Raji (cell line): Measurements from ENCODE around the gene KREMEN1.

ENCODE experiments used
- POLR2A ChIP-seq: IDR thresholded peaks from 2 replicates; pipeline ENCODE4 v1.6.1; 2011; ENCODE audit warnings: low read depth, low read length, control low read depth; ENCODE audit not compliant: insufficient read depth

KREMEN1 gene

DNA sequence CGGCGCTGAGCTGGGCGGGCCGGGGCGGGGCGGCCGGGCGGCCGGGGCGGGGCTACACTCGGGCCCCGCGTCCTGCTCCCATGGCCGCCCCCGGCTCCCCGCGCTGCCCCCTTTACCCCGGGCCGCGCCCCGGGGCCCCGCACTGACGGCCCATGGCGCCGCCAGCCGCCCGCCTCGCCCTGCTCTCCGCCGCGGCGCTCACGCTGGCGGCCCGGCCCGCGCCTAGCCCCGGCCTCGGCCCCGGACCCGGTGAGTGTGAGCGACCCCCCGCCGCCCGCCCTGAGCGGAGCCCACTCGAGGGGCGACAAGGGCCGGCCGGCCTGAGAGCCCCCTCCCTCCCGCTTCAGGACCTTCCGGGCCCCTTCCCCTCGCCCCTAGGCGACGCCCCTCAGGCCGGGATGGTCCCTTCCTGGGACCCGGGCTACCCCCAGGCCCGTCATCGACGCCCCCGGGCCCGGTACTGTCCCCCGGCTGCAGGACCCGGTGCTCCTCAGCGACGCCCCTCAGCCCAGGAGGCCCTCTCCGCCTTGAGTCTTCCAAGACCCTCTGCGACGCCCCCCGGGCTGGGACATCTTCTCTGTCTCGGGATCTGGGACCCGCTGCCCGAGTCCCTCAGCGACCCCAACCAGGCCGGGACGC lies at the start of gene KREMEN1:
TSS of gene KREMEN1 (plus strand) at position 57 of the 639 bp plus-strand sequence. CDS start at position 153, 96 bp downstream.
- TF ChIP-seq POLR2A, result no peak

- TF ChIP-seq POLR2A, result no peak
These were observed 49.6 kb upstream of the KREMEN1 start for GRCh38 chr22:29023172-29023796.

DNA sequence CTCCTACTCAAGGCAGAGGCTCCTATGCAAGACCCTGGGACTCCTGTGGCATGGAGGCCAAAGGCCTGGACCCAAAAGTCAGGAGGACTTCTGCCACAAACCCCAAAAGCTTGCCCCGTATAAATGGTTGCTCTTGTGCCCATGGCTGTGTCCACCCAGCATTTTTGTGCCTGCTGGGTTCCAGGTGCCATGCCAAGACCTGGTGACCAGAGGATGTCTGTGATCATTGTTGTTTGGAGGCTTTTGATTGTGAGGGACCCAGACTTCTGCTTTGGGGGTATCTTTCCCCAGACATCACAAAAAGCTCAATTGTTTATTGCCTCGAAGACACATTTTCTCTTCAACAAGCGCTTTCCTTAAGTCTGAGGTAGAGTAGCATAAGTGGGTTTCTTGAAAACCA lies 46.3 kb upstream of the KREMEN1 start:
- TF ChIP-seq POLR2A, result no peak

DNA sequence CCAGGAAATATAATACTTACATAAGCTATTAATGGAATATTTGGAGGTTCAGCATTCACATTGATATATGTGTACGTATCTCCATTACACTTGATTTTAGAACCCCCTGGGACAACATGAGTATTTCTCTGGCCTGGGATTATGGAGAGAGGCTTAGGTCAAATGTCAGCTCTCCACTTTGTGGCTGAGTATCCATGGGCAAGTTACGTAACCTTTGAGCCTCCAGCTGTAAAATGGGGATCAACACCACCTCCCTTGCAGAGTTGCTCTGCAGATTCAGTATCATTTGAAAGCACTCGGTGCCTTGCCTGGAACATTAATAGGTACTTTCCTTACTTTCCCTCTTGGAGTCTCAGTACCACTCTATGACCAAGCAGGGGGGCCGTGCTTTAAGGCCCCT lies 44.4 kb upstream of the KREMEN1 start:
- TF ChIP-seq POLR2A, result no peak

DNA sequence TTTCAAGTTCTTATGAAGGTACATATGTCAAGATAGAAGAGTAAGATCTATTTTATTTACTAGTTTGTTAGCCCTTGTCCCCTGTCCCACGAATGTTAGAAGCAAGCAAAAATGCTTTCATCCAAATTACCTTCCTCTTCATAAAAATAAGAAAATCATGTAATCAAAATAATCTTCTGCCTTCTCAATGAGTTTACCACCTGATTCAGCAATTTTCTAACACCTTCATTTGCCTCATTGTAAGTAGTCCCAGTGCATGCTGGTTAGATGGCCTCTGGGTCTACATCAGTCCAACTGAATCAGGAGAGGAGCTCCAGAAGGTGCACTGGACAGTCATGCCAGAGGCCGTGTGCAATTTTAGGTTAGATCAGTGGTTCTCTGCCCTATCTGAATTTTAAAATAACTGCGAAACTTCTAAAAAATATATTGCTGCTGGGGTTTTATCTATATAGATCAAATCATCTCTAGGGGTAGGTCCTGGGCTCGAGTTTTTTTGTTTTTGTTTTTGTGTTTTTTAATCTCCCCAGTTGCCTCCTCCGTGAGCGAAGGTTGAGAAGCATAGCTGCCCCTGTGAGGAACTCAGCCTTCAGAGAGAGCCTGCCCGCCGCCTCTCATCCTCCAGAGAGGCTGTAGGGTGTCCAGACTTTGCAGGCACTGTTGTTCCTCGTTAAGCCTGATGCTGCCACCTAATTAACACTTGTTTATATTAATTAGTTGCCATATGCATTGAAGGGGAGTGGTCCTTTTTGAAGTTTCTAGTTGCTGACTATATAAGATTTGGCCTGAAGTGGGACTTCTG lies 43.4 kb upstream of the KREMEN1 start:
- no peak for TF ChIP-seq POLR2A

DNA sequence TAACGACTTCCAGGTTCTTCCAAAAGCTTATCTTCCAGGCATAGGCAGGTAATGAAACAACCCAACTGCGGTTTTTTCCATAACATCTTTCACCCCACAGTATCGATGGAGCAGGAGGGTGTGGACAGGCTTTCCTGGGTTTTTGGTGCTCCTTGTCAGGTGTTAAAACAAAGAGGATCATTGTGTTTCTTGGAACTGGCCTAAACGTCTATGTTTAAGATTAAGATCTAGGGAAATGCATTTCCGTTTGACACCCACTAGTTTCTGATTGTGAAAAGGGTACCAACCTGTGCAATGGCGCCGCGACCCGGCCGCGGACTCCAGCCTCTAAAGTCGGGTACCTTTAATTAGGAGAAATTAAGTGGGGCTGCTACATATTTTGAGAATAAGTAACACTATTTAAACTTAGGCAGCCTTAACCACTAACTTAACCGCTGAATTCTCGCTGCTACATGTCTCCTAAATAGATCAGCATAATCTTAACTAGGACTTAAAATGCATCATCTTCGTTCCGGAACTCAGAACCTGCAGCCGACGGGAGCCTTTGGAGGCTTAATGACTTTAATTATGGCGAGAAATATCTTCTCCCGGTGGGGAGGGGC lies 42.7 kb upstream of the KREMEN1 start:
- TF ChIP-seq POLR2A, result no peak

- no peak for TF ChIP-seq POLR2A
These were observed 42.1 kb upstream of the KREMEN1 start for GRCh38 chr22:29030618-29031226.

DNA sequence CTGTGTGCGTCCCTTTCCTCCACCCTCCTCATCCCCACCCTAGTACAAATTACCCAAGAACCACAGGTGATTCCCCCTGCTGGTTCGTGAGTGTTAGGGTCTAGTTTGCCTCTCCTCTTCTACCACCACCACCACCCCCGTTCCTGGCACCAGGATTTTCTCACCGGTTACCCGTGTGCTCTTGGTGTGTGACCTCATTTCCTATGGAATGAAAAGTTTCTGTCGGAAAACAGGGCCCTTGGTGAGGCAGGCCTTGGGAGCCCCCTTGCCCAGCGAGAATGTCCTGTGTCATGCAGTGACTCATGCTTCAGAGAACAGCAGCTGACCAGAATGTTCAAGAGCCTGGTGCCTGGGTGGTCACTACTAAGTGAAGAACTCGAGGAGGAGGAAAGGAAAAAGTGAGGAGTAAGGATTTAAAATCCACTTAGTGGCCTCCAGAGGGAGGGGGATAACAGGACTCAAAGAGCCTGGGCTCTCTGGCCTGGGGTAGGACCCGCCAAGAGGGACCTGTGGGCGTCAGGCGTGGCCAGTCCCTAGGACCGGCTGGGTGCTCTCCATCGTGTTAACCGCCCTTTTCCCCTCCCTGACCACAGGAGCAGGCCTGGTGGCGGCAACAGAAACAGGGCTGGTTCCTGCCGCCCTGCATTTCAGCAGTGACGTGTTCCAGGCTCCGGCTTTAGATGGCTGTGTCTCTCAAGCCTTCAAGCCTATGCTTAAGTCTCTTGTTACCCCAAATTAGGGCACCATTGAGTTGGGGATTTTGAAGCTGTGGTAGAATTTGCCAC lies 41.4 kb upstream of the KREMEN1 start:
- TF ChIP-seq POLR2A, result no peak

- no peak for TF ChIP-seq POLR2A
These were observed 40.8 kb upstream of the KREMEN1 start for GRCh38 chr22:29032014-29032475.

- TF ChIP-seq POLR2A, result no peak
These were observed 40.3 kb upstream of the KREMEN1 start for GRCh38 chr22:29032584-29032983.

DNA sequence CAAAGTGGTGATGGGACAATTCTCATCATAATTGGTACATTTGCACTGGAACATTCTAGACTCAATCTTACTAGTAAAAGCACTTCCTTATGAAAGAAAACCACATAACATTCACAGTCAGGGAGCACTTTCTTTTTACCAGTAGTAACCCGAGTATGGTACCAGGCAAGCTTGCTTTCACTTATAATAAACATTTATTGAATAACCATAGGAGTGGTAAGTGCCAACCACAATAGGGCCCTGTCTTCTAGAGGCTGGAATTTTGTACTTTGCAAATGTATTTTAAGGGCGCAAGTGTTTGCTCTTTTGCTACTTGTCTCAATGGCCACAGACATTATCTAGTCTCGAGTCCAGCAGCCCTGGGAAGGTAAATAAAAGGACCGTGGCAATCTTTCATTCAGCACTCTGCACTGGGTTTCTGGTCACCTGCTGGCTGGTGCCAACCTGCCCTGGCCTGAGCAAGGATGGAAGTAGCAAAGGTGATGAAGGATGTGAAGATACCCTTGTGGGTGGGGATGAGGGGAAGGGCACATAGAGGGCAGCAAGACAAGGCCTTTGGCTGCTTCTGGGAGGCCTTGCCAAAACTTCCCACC lies 35.4 kb upstream of the KREMEN1 start:
- no peak for TF ChIP-seq POLR2A

DNA sequence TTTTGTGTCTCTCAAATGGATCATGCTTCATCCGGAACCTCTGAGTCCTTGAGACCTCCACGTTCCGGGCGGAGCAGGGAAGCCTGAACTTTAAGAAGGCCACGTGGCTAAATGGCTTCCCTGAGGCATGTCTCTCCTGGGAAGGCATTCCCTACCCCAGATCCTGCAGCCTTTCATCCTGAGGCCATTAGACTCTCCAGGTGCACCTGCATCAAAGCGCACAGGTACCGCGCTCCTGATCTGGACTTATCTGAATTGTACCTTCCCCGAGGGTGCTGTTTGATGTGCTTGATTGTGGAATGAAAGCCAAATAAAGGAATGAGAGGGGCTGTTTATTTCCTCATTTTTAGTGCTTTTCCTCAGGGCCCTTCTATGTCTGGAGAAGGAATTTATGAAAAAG lies 33.7 kb upstream of the KREMEN1 start:
- TF ChIP-seq POLR2A, result no peak

DNA sequence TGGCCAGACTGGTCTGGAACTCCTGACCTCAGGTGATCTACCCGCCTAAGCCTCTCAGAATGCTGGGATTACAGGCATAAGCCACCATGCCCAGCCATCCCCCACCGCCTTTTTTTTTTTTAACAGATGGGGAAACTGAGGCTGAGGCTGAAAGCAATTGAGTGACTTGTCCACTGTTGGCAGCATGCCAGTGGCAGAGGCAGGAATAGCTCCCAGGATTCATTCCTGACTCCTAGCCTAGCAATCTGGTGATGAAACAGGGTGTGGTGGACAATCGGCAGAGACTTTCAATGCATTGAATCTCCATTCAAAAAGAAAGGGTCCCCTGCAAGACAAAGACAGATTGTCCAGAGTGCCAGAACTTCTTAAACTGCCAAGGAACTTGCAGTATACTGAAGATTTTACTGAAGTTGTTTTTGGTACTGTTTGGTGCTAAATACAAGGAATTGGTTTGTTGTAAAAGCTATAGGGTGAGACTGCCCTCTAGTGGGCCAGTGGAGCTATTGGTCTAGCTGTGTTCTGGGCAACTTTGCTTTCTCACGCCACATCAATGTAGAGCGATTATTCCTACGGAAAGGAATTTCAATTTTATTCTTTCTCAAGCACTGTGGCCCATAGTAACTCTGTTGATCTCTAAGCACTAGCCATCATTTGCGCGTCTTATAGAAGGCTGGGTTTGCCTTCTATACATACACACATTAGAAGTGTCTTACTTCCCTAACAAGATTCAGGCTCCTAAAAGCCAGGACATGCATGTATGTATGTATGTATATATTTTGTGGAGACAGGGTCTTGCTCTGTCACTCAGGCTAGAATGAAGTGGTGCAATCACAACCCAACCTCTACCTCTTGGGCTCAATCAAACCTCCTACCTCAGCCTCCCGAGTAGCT lies 32.2 kb upstream of the KREMEN1 start:
- TF ChIP-seq POLR2A, result no peak
